Fibroblast of mammary gland (primary cell): ENCODE results near the gene MEF2A.
A peak's percentile ranks its signal among the peaks of the same experiment; 100 is the strongest.
"Not testable (repeated sequence)": the region's sequence is repeated elsewhere in the genome, so short reads cannot be mapped to it uniquely, and the experiment has no call there.

Experiments used
- DNase-seq: peaks from one replicate; pipeline ENCODE4 v3.0.0-alpha.2; 2010; ENCODE audit warnings: low read depth
- H3K4me3 ChIP-seq: 2 replicates; pipeline ENCODE4 v1.5.1; 2011; ENCODE audit warnings: low read depth, mild to moderate bottlenecking, low read length, moderate library complexity; ENCODE audit not compliant: control insufficient read depth
- TF ChIP-seq, protein P1 (sequence below): conservative IDR thresholded peaks from 2 replicates; pipeline ENCODE4 v1.5.1; 2011; ENCODE audit warnings: low read depth, low read length, inconsistent platforms; ENCODE audit not compliant: control insufficient read depth, insufficient read depth

MEF2A gene

DNA sequence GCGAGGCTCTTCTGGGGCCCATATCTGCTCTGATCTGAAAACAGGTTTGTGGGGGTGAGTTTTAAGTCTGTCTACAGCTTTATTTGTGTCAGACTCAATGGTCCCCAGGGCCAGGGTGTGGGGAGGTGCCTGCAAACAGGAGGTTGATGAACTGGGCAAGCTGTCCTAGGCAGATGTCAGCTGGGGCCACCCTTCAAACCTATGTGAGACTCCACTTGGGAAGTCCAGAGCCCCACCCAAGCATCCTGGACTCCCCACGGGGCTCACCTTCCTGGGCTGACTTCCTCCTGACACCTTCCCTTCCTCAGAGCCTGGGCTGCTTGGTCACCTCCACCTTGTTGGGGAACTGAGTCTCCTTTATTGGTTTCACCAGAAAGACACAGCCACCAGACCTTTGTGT lies 176.1 kb downstream of the MEF2A start:
- H3K4me3 ChIP-seq, result no peak overlapping the region
- DNase-seq, result no peak
- TF ChIP-seq, protein P1, sequence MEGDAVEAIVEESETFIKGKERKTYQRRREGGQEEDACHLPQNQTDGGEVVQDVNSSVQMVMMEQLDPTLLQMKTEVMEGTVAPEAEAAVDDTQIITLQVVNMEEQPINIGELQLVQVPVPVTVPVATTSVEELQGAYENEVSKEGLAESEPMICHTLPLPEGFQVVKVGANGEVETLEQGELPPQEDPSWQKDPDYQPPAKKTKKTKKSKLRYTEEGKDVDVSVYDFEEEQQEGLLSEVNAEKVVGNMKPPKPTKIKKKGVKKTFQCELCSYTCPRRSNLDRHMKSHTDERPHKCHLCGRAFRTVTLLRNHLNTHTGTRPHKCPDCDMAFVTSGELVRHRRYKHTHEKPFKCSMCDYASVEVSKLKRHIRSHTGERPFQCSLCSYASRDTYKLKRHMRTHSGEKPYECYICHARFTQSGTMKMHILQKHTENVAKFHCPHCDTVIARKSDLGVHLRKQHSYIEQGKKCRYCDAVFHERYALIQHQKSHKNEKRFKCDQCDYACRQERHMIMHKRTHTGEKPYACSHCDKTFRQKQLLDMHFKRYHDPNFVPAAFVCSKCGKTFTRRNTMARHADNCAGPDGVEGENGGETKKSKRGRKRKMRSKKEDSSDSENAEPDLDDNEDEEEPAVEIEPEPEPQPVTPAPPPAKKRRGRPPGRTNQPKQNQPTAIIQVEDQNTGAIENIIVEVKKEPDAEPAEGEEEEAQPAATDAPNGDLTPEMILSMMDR, result no peak

- DNase-seq, result no peak
- H3K4me3 ChIP-seq, result no peak overlapping the region
- TF ChIP-seq, protein P1, result no peak
These were observed 178.4 kb downstream of the MEF2A start for GRCh38 chr15:99744142-99744541.

DNA sequence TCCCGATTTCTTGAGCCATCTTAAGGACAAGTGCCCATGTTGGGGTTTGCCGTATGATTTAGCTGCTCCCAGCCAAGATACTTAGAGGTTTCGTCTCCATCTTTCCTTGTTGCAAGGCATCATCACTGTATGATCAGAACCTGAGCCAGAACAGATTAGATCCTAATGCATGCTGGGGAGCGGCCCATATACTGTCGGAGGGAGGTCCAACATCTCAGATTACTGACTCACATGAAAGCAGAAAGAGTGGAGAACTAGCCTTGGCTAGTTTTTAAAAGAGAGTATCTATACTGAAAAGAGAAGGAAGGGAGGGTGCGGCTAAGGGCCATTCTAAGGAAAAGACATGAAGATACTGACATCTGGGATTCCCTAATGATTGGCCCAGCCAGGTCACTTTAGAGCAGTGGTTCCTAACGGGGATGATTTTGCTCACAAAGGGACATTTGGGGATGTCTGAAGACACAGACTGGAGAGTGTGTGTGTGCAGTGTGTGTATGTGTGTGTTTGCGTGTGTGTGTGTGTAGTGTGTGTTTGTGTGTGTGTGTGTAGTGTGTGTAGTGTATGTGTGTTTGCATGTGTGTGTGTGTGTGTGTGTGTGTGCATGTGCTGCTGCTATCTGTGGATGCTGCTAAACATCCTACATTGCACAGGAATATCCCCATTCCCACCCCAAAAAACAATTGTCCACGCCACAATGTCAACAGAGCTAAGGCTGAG lies 179.7 kb downstream of the MEF2A start:
- no peak overlapping the region for H3K4me3 ChIP-seq
- TF ChIP-seq, protein P1, result no peak
- no peak for DNase-seq

DNA sequence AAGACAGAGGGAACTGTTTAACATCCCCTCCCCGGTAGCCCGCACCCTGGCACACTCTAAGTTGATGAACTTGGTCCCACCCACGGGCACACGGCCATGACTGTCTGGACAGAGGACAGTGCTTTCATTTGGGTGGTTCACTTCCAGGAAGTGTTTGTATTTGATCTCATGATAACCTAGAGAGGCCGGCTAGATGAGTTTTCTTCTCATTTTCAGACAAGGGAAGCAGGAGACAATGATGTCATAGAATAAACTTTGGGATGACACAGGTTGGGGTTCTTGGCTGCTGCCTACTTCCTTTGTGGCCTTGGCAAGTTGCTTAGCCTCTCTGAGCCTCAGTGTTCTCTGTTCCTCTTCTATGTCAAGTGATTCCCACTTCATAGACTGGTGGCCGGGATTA lies 183.6 kb downstream of the MEF2A start:
- peak; percentile 16 for DNase-seq
- TF ChIP-seq, protein P1, result no peak
- H3K4me3 ChIP-seq, result no peak overlapping the region

DNA sequence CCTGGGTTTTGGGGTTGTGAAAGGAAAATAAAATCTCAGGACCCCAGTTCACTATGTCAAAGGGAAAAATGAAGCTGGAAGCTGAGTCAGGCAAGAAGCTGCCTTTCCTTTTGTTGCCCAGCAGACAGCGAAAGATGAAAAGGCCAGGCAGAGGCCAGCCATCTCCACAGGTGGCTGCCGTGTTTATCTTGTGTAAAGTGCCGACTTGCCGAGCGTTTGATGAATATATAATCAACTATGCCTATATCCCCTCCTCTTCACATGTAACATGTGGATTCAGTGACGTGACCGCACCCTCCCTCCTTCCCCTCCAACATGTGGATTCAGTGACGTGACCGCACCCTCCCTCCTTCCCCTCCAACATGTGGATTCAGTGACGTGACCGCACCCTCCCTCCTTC lies 184.5 kb downstream of the MEF2A start:
- not testable (repeated sequence) for DNase-seq, H3K4me3 ChIP-seq

- DNase-seq, result no peak
- no peak overlapping the region for H3K4me3 ChIP-seq
- TF ChIP-seq, protein P1, result no peak
These were observed 186.8 kb downstream of the MEF2A start for GRCh38 chr15:99752556-99752955.

DNA sequence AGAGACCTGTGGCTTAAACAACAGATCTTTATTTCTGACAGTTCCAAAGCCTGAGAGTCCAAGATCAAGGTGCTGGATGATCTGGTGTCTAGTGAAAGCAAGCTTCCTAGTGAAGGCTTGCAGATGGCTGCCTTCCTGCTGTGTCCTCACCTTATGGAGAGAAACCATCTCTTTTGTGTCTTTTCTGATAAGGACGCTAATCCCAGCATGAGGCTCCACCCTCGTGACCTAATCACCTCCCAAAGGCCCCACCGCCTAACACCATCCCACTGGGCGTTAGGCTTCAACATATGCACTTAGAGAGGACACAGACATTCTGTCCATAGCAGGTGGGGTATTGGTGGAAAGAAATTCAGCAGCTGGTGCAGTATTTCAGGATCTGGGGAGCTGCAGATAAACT lies 187.3 kb downstream of the MEF2A start:
- no peak for DNase-seq
- TF ChIP-seq, protein P1, result no peak
- no peak overlapping the region for H3K4me3 ChIP-seq
